ENCODE results near the gene FRYL.

GRCh38 chr4:48571471-48571870 lies 208.6 kb downstream of the FRYL start:
- TF ChIP-seq POLR2A (IDR thresholded peaks at IDR 0.05) = no peak
- no peak for TF ChIP-seq CTCF (IDR thresholded peaks at IDR 0.05)
